GM21576 (cell line): Measurements from ENCODE around the gene WSCD2.

Experiments
- ATAC-seq: cut with Tn5 transposase; IDR thresholded peaks from one replicate; pipeline ENCODE4 v1.9.1; 2021; ENCODE audit warnings: mild to moderate bottlenecking, moderate library complexity; ENCODE audit not compliant: unreplicated experiment

The WSCD2 gene

GRCh38 chr12:108257610-108258106 is 128.6 kb downstream of the WSCD2 start:
- no peak for ATAC-seq

- no peak for ATAC-seq
These were observed 131.0 kb downstream of the WSCD2 start for GRCh38 chr12:108260039-108260438.

- ATAC-seq, result no peak
These were observed 131.9 kb downstream of the WSCD2 start for GRCh38 chr12:108260969-108261368.

- no peak for ATAC-seq
These were observed 136.4 kb downstream of the WSCD2 start for GRCh38 chr12:108265505-108265904.

GRCh38 chr12:108266131-108266530 is 137.0 kb downstream of the WSCD2 start:
- no peak for ATAC-seq

- ATAC-seq, result no peak
These were observed 138.4 kb downstream of the WSCD2 start for GRCh38 chr12:108267450-108267849.

- ATAC-seq, result no peak
These were observed 139.3 kb downstream of the WSCD2 start for GRCh38 chr12:108268397-108268796.

GRCh38 chr12:108269224-108269623 is 140.1 kb downstream of the WSCD2 start:
- ATAC-seq, result no peak

GRCh38 chr12:108270035-108270848 is 141.2 kb downstream of the WSCD2 start:
- ATAC-seq, result no peak

GRCh38 chr12:108270849-108271143 is 141.7 kb downstream of the WSCD2 start:
- no peak for ATAC-seq

GRCh38 chr12:108271951-108272872 is 143.1 kb downstream of the WSCD2 start:
- no peak for ATAC-seq

GRCh38 chr12:108273217-108273616 is 144.1 kb downstream of the WSCD2 start:
- ATAC-seq, result no peak

- ATAC-seq, result no peak
These were observed 148.5 kb downstream of the WSCD2 start for GRCh38 chr12:108277613-108278012.

GRCh38 chr12:108282160-108282559 is 153.1 kb downstream of the WSCD2 start:
- no peak for ATAC-seq

- no peak for ATAC-seq
These were observed 153.6 kb downstream of the WSCD2 start for GRCh38 chr12:108282676-108283075.

- no peak for ATAC-seq
These were observed 155.1 kb downstream of the WSCD2 start for GRCh38 chr12:108284163-108284562.

GRCh38 chr12:108285016-108285415 is 155.9 kb downstream of the WSCD2 start:
- ATAC-seq, result no peak

GRCh38 chr12:108287227-108287626 is 158.1 kb downstream of the WSCD2 start:
- no peak for ATAC-seq

GRCh38 chr12:108289350-108290161 is 160.5 kb downstream of the WSCD2 start:
- no peak for ATAC-seq

GRCh38 chr12:108295641-108296040 is 166.6 kb downstream of the WSCD2 start:
- ATAC-seq, result no peak

GRCh38 chr12:108296945-108297344 is 167.9 kb downstream of the WSCD2 start:
- ATAC-seq, result no peak
